ENCODE results near the gene MED29. TPM values are rescaled to one million over a fixed set of nuclear protein-coding genes. Genes with fewer than 3 reads are reported as not detected.
A peak's percentile ranks its signal among the peaks of the same experiment; 100 is the strongest.

MED29 gene
- total and polyA plus RNA-seq, 10 of the 15 experiments (the other 5 are each of a cell fraction or from before 2014, with no cell fraction given), result 3.2 to 36.6 (median 22.8) TPM

DNA sequence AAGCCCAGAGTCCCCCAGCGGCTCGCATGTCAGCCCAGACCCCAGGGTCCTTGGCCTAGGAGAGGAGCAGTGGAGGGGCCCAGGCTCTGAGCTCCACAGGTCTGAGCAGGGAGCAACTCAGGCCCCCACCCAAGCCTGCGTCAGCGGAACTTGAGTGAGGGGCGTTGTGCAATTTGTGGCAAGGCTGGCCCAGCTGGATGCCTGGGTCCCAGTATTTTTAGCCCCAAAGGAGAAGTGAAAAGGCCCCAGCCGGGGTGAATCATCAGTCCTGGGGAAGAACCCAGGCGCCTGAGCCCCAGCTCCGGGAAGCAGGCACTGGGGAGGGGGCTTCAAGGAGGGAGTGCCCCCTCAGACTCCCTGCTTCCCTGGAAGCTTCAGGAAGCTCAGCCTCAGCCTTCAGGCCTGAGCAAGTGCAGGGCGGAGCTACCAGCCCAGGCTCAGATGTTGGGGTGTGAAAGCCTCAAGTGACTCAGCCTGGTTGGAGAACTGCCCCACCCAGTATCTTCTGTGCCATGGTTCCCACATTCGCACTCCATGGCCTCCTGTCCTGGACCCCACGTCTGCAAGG is 7.2 kb downstream of the MED29 start (continued):
- TF ChIP-seq, protein P1, sequence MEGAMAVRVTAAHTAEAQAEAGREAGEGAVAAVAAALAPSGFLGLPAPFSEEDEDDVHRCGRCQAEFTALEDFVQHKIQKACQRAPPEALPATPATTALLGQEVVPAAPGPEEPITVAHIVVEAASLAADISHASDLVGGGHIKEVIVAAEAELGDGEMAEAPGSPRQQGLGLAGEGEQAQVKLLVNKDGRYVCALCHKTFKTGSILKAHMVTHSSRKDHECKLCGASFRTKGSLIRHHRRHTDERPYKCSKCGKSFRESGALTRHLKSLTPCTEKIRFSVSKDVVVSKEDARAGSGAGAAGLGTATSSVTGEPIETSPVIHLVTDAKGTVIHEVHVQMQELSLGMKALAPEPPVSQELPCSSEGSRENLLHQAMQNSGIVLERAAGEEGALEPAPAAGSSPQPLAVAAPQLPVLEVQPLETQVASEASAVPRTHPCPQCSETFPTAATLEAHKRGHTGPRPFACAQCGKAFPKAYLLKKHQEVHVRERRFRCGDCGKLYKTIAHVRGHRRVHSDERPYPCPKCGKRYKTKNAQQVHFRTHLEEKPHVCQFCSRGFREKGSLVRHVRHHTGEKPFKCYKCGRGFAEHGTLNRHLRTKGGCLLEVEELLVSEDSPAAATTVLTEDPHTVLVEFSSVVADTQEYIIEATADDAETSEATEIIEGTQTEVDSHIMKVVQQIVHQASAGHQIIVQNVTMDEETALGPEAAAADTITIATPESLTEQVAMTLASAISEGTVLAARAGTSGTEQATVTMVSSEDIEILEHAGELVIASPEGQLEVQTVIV (IDR thresholded peaks at IDR 0.05; ENCODE audit: borderline replicate concordance, partially characterized antibody), result no peak
- TF ChIP-seq GABPA (IDR thresholded peaks at IDR 0.05; ENCODE audit: low read depth) (no peak), NFIC (IDR thresholded peaks at IDR 0.05; ENCODE audit: low read depth, low read length) (no peak), PML (IDR thresholded peaks at IDR 0.05; ENCODE audit: low read length) (no peak), ZNF24 (IDR thresholded peaks at IDR 0.05) (no peak), ETV6 (conservative IDR thresholded peaks at IDR 0.05 in 1 of 2, IDR thresholded peaks at IDR 0.05 in 1 of 2; ENCODE audit: borderline replicate concordance in 1 of 2, low read depth in 1 of 2) (no peak), BCL3 (IDR thresholded peaks at IDR 0.05; ENCODE audit: borderline replicate concordance, insufficient read depth, low read depth, low read length, poor library complexity, severe bottlenecking) (peak; percentile 32), ZNF622 (IDR thresholded peaks at IDR 0.05) (no peak), CEBPB (IDR thresholded peaks at IDR 0.05; ENCODE audit: borderline replicate concordance in 1 of 2, low read depth in 2 of 2, low read length in 2 of 2) (no peak), EZH2 (IDR thresholded peaks at IDR 0.05; ENCODE audit: borderline replicate concordance, control insufficient read depth, low read depth, low read length) (no peak), RB1 (IDR thresholded peaks at IDR 0.05; ENCODE audit: borderline replicate concordance) (no peak), WRNIP1 (IDR thresholded peaks at IDR 0.05; ENCODE audit: borderline replicate concordance, low read depth, low read length) (no peak), ZZZ3 (IDR thresholded peaks at IDR 0.05; ENCODE audit: control insufficient read depth, insufficient read length, low read depth) (no peak), MXI1 (IDR thresholded peaks at IDR 0.05; ENCODE audit: low read depth, low read length) (no peak), RBBP5 (conservative IDR thresholded peaks at IDR 0.05) (no peak), JUNB (IDR thresholded peaks at IDR 0.05) (0 out of 2 replicates have a peak, but pooled peaks have one; percentile 31), JUND (IDR thresholded peaks at IDR 0.05; ENCODE audit: low read depth, low read length) (no peak)
- TF ChIP-seq, protein P2, sequence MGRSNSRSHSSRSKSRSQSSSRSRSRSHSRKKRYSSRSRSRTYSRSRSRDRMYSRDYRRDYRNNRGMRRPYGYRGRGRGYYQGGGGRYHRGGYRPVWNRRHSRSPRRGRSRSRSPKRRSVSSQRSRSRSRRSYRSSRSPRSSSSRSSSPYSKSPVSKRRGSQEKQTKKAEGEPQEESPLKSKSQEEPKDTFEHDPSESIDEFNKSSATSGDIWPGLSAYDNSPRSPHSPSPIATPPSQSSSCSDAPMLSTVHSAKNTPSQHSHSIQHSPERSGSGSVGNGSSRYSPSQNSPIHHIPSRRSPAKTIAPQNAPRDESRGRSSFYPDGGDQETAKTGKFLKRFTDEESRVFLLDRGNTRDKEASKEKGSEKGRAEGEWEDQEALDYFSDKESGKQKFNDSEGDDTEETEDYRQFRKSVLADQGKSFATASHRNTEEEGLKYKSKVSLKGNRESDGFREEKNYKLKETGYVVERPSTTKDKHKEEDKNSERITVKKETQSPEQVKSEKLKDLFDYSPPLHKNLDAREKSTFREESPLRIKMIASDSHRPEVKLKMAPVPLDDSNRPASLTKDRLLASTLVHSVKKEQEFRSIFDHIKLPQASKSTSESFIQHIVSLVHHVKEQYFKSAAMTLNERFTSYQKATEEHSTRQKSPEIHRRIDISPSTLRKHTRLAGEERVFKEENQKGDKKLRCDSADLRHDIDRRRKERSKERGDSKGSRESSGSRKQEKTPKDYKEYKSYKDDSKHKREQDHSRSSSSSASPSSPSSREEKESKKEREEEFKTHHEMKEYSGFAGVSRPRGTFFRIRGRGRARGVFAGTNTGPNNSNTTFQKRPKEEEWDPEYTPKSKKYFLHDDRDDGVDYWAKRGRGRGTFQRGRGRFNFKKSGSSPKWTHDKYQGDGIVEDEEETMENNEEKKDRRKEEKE (IDR thresholded peaks at IDR 0.05), result no peak

Data from GM12878 (cell line).